ENCODE data around the gene RNF126.
"Not testable (repeated sequence)": the region's sequence is repeated elsewhere in the genome, so short reads cannot be mapped to it uniquely, and the experiment has no call there.

RNF126 gene

DNA sequence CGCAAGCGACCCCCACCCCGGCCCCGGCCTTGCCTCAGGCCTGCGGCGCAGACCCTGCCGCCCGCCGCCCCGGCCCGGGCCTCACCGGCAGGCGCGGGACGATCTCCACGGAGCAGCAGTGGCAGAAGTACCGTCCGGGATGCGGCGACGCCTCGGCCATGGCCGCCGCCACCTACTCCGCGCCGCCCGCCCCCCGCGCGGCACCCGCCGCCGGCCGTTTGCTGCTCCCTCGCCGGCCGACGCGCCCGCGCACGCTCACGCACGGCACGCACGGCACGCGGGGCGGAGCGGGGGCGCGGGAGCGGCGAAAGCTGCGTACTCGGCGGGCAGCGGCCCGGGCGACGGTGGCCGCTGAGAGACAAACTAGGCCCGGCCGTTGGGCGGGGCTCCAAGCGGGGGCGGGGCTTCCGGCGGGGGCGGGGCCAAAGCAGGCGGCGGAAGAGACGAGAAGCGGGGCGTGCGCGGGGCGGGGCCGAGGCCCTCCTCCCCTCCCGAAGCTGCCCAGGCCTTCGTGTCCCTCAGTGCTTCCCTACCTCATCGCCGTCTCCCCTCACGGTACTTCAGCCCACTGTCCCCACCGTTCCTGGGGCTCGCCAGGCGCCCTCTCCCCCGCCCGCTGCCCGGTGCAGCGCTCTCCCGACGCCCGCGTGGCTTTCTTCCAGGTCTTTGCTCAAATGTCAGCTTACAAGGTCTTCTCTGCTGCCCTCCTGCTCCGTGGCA lies at the start of gene RNF126:
Gene RNF126 (minus strand): TSS at position 253 of the 720 bp plus-strand sequence. CDS start 93 bp downstream, at position 160.
- no peak for FAIRE-seq

DNA sequence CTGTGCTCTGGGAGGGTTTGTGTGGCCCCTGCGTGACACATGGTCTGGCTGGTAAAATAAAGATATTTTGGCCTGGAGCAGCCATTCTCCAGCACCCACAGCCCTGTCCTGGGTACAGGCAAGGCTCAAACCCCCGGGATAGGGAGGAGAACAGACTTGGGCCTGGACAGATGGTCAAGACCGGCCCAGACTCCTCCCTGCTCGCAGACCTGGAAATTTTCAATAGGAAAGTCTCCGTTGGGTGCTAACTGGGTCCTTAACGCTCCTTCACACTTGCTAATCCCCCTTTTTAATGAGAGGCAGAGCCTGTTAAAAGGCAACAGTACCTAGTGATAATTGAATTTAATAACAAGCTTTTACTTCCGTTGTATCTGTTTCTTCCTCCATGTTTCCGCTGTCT lies 48.2 kb upstream of the RNF126 start:
- FAIRE-seq: no peak

DNA sequence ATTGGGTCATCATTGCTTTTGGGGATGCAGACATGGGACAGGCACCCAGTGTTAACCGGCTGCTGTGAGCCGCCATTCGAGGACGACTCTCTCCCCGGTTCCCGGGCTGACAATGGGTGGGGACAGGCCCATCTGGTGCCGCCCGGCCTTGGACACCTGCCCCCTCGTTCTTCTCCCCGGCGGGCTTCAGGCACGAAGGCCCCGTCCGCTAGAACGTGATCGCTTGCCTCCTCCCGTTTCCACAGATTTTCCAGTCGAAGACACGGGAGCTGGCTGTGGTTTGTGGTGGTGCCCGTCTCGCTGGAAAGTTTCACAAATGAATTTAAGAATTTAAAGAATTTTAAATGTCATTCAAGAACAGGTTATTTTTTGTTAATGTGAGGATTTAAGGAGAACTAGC lies 47.8 kb upstream of the RNF126 start:
- no peak for FAIRE-seq

DNA sequence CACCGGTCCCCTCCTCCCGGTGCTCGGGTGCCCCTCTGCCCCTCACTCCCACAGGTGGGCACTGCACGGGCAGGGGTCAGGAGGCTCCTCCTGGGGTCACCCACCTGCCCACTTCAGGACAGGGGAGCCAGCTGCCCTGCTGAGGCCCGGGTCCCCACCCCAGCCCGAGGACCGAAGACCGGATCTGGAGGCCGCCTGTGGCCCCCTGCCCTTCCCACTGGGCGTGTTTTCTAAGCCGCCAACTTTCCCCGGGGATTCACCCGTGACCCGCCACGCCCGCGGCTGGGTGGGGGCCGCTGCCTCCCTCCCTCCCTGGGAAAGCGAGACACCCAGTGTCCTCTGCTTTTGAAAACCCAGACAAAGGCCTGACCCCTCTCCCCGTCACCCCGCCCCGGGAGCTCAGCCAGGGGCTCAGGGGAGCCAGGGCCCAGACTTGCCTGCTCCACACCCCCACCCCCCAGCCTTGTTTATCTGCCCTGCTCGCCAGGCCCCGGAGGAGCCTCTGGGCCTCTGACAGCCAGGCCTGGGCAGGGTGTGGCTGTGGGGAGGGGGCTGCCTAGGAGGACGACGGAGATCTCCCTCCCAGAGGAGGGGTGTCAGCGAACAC lies 47.1 kb upstream of the RNF126 start:
- FAIRE-seq: no peak

DNA sequence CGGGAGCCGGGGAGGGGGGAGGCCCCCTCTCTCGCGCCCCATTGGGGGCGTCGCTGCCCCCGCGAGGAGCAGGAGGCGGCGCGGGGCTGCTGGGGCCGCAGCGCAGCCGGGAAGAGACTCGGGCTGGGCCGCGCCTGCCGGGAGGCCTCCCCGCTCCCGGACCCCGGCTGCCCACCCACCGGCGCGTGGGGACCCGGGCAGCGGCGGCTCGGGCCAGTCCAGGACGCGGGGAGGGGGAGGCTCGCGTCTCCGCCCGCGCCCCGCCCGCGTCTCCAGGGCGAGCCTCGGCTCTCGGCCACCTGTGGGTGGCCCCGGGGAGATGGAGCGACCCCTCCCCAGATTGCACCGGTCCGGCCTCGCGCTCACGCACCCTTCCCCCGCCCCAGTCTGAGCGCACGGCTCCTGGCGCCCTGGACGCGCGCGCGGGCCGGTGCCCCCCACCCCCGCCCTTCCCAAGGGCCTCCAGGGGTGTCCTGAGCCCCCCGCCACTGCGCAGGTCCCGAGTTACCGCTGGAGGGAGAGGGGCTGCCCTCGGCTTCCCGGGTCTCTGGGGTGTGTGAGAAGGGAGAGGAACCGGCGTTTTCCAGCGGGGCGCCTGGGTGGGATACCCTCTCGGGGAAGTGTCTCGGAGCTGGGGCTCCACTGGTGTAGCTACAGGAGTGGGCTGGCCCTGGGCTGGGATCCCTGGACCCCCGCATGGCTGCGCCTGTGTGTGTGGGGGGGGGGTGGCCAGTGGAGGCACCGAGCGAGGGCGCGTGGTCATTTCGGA lies 46.4 kb upstream of the RNF126 start:
- FAIRE-seq: no peak

DNA sequence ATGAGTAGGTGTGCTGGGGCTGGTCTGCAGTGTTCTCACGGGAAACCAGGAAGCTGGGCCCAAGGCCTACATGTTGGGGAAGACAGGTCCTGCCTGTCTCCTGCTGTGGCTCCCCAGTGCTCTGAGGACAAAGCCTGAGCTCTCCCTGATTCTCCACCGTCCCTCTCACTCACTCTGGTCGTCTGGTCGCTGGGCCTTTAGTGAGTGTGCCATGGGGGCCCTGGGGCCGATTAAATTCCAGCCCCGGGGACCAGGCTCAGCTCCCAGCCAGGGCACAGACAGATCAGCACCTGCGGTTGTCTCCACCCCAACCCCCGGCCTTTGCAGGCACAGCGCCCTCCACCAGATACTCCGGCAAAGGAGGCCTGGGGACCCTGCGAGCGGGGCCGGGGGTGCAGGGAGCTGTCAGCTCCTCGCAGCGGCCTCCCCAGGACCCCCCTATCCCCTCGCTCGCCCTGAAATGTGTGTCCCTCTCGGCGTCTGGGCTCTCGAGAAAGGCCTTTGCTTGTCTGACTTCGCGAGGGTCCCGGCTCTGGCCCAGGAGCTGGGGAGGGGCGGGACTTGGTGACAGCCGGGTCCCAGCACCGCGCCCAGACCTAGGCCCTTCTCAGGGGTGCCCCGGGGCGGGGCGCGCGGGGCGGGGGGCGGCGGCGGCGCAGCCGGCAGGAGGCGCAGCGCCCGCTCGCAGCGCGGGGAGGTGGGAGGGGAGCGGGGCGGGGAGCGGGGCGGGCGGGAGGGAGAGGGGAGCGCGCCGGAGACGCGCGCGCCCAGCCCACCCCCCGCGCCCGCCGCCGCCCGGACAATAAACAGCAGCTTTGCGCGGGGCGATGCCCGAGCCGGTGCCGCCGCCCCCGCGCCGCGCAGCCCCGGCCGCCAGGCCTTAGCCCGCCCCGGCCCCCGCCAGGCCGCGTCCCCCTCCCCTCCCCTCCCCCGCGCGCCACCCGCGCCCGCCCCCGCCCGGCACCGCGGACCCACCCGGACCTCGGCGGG lies 45.4 kb upstream of the RNF126 start, which contains the start of gene PALM:
Gene PALM (plus strand): TSS at position 782 of the 990 bp plus-strand sequence. CDS start 212 bp downstream, outside the sequence.
- no peak for FAIRE-seq

DNA sequence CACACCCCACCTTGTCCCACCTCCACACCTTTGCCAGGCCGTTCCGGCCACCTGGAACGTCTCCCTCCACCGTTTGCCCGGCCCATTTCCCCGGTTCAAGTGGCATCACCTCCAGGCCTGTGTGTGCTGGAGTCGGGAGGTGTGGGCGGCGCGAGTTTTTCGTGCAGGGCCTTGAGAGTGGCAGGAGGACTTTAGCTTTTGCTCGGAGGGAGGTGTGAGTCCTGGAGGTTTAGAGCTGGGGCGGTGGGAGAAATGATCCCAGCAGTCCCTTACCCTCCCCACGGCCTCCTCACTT lies 41.4 kb upstream of the RNF126 start:
- FAIRE-seq: no peak

DNA sequence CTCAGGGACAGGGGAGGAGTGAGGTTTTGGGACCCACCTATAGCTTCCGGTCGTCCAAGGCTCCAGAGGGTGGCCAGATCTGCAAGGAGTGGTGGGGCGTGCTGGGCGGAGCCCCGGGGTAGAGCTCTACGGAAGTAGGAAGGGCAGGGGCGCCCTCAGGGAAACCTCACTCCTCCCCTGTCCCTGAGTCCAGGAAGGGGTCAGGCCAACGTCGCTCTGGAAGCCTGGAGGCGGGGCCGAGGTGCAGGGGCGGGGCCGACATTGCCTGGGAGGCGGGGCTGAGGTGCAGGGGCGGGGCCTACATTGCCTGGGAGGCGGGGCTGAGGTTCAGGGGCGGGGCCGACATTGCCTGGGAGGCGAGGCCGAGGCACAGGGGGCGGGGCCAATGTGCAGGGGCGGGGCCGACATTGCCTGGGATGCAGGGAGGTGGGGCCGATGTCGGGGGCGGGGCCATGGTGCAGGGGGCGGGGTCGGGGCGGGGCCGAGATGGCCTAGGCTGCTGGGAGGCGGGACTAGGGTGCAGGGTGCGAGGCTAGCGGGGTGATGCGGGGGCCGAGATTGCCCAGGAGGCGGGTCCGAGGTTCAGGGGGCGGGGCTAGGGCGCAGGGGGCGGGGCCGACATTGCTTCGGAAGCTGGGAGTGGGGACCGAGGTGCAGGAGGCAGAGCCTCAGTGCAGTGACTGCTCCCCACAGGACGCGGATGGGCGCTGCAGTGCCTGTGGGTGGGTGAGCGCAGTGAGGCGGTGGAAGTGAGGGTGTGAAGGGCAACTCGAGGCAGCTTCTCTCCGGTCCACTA lies 40.8 kb upstream of the RNF126 start:
- no peak for FAIRE-seq

DNA sequence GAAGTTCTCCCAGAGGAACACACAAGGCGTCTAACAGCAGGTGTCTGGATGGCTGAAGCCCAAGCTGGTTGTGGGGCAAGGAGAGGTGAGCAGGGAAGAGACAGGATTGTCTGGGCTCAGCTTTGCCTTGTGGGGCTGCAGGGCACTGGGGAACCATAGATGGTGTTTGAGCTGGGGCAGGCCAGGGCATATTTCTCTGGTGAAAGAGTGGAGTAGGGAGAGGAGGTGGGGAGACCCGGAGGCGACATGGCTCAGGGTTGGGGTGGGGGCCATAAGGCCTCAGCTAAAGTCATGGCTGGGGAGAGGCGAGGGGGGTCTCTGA lies 40.3 kb upstream of the RNF126 start:
- FAIRE-seq: no peak

DNA sequence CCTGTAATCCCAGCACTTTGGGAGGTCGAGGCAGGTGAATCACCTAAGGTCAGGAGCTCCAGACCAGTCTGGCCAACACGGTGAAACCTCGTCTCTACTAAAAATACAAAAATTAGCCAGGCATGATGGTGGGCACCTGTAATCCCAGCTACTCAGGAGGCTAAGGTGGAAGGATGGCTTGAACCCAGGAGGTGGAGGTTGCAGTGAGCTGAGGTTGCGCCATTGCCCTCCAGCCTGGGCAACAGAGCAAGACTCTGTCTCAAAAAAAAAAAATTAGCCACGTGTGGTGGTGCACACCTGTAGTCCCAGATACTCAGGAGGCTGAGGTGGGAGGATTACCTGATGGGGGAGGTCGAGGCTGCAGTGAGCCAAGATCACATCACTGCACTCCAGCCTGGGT lies 39.8 kb upstream of the RNF126 start:
- not testable (repeated sequence) for FAIRE-seq

DNA sequence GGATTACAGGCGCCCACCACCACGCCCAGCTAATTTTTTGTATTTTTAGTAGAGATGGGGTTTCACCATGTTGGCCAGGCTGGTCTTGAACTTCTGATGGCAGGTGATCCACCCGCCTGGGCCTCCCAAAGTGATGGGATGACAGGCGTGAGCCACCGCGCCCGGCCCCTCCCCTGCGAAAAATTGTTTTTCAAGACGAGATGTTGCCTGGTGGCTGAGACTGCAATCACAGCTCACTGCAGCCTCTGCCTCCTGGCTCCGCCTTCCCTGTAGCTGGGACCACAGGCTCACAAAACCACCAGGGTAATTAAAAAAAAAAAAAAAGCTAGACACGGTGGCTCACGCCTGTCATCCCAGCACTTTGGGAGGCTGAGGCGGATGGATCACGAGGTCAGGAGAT lies 36.9 kb upstream of the RNF126 start:
- FAIRE-seq: not testable (repeated sequence)

DNA sequence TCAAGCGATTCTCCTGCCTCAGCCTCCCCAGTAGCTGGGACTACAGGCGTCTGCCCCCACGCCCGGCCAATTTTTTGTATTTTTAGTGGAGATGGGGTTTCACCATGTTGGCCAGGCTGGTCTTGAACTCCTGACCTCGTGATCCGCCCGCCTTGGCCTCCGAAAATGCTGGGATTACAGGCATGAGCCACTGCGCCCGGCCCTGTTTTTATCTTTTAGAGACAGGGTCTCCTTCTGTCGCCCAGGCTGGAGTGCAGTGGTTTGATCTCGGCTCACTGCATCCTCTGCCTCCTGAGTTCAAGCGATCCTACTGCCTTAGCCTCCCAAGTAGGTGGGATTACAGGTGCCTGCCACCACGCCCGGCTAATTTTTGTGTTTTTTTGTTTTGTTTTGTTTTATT lies 35.5 kb upstream of the RNF126 start:
- FAIRE-seq: not testable (repeated sequence)

DNA sequence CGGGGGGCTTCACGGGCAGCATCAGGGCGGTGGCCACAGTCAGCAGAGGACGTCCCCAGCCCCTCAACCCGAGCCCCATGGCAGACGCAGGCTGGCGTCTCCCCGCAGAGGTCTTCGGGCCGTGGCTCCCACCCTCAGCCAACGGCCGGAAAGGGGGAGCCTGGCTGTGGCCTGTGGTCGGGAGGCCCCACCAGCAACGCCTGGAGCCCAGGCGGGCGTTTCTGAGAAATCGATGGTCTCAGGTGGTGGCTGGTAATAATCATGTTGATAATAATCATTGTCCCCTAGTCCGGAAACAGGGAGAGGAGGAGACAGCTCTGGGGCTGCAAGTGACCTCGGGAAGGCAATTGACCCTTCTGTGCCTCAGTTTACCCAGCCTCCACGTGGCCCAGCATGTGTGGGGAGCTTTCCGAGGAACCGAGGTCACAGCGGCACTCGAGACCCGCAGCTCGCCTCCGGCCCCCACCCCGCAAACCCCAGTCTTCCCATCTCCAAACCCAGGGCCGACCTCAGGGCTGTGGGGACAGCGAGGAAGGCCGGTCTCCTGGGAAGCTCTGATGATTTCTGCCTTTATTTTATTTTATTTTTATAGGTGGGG lies 32.4 kb upstream of the RNF126 start, which contains the start of gene PRSS57:
Gene PRSS57 (minus strand): TSS at position 101 of the 598 bp plus-strand sequence. CDS start 22 bp downstream, at position 79.
- no peak for FAIRE-seq

DNA sequence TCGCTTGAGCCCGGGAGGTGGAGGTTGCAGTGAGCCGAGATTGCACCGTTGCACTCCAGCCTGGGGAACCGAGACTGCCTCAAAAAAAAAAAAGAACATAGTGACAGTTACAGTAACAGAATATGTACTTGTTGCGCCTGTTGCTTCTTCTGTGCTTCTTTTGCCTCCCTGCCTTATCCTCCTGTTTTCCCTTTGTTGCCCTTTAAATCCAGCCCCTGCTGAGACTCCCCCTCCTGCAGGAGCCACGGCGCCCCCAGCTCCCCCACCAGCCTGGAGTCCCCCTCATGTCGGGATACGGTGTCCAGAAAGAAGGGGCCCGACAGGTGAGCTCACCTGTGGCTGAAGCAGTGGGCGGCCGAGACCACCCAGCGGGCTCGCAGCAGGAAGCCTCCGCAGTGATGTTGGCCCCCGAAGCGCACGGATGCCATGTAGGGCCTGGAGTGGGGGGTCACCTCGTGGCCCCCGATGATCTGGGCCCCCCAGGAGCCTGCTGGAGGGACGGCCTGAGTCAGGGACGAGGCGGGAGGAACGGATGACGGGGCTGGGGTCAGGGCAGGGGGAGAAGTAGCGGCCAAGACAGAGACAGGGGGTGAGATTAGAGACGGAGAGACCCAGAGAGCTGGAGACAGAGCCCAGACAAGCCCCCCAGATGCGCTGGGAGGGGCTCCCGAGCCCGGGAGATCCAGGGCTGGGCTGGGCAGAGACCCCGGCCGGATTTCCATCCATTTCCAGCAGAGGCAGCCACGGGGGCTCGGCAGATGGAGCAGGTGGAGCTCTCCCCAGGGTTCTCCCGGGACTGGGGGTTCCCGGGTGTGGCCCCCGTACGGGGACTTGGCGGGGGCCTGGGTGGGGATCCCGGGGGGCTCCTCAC lies 31.7 kb upstream of the RNF126 start:
- no peak for FAIRE-seq

DNA sequence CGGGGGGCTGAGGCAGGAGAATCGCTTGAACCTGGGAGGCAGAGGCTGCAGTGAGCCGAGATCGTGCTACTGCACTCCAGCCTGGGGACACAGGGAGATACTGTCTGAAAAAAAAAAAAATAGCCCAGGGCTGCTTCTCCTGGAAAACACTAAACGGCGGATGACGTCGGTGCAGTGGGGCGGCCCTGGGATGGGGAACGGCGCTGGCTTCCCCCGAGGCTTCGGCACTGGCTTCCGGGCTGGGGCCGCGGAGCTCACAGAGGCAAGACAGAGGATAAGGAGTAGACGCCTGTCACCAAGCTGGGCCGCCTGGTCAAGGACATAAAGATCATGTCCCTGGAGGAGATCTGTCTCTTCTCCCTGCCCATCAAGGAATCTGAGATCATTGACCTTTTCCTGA lies 27.2 kb upstream of the RNF126 start:
- no peak for FAIRE-seq

DNA sequence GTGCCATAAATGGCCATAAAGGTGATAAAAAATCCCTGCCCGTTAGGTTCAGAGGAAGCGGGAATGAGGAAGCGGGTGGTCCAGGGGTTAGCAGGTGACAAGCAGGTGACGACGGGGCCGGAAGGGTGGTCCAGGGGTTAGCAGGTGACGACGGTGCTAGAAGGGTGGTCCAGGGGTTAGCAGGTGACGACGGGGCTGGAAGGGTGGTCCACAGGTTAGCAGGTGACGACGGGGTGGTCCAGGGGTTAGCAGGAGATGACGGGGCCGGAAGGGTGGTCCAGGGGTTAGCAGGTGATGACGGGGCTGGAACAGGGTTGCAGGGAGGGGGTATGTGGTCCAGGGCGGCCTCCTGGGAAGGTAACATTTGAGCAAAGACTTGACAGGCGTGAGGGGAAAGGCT lies 26.0 kb upstream of the RNF126 start:
- FAIRE-seq: no peak

DNA sequence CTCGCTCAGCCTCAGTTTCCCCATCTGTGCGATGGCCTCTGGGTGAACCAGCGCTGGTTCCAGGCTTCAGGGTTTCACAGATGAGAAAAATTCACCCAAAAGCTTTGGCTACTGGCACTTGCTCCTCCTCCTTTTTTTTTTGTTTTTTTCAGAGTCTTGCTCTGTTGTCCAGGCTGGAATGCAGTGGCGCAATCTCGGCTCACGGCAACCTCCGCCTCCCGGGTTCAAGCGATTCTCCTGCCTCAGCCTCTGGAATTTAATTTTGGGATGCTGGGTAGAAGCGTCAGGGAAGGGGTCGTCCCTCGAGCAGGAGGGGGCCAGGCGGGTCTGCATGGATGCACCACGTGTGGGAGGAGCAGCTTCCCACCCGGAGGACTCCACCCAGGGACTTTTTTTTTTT lies 25.2 kb upstream of the RNF126 start:
- FAIRE-seq: no peak

DNA sequence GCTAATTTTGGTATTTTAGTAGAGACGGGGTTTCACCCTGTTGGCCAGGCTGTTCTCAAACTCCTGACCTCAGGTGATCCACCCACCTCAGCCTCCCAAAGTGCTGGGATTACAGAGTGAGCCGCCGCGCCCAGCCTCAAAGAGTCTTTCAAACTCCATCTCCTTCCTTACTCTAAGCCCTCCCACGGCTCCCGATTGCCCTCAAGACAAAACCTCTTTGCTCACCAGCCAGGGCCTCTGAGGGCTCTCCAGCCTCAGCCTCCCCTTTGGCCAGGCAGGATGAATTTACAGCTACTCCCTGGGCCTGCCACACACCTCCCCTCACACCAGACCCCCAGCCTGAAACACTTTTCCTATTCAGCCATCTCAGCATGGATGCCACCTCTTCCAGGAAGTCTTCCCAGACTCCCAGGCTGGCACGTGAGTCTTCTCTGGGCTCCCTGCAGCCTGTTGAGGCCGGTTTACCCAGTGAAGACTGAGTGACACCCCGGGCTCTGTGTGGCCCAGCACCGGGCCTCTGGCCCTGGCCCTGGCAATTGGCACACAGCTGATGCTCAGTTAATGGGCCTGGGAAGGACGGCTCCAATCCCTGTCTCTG lies 24.7 kb upstream of the RNF126 start:
- no peak for FAIRE-seq

DNA sequence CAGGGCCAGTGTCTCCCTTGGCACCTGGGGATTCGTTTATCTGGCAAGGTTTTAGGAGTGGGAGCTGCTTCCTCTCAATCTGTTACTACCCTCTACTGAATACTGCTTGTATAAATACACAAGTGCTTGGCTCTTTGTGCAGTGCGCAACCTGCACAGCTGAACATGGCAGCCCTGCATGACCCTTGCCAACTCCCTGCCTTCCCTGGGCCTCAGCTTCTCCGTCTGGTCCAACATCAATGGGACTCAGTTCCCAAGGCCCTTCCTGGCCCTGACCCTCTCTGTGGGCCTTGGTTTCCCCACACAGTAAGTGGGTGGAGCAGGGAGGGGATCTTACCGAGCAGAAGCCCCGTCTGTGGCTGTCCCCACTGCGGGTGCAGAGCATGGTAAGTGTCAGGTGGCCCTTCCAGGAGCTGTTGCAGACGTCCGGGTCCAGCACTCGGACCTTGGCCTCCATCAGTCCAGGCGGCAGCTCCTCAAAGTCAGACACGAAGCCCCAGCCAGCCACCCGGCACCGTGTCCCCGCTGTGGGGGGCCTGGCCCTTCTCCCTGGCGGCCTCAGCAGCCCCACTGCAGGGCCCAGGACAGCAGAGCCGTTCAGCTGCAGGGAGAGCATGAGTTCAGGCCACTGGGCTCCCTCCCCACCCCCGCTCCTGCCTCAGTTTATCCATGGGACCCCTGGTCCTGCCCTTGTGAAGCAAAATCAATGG lies 23.7 kb upstream of the RNF126 start:
- no peak for FAIRE-seq
